ENCODE data around the gene SAP25. TPM values are rescaled to one million over a fixed set of nuclear protein-coding genes. Genes with fewer than 3 reads are reported as not detected.
"Not testable (repeated sequence)": the region's sequence is repeated elsewhere in the genome, so short reads cannot be mapped to it uniquely, and the experiment has no call there.

Gene SAP25
- total RNA-seq, 1 donor from 2014 or later, result 21.4 TPM

DNA sequence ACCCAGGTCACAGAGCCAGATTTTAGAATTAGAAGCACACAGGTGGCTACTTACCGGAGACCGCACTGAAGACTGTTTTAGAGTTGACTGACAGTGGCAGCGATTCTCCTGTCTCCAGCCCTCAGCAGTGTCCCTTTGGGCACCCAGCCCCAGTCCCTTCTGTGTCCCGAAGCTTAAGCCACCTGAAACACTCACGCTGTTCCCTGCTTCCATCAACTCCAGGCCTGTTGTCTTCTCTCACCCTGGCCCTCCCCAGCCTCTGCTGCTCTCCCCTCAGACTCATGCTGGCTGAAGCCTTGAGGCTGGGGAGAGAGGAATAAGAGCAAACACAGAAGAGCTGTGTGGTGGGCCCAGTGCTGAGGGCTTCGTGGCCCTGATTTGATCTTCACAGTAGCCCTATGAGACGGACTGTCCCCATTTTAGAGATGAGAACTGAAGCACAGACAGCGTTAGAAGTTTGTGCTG lies 10.6 kb downstream of the SAP25 start:
- intact Hi-C loops (cut with micrococcal nuclease), result no loop called here

DNA sequence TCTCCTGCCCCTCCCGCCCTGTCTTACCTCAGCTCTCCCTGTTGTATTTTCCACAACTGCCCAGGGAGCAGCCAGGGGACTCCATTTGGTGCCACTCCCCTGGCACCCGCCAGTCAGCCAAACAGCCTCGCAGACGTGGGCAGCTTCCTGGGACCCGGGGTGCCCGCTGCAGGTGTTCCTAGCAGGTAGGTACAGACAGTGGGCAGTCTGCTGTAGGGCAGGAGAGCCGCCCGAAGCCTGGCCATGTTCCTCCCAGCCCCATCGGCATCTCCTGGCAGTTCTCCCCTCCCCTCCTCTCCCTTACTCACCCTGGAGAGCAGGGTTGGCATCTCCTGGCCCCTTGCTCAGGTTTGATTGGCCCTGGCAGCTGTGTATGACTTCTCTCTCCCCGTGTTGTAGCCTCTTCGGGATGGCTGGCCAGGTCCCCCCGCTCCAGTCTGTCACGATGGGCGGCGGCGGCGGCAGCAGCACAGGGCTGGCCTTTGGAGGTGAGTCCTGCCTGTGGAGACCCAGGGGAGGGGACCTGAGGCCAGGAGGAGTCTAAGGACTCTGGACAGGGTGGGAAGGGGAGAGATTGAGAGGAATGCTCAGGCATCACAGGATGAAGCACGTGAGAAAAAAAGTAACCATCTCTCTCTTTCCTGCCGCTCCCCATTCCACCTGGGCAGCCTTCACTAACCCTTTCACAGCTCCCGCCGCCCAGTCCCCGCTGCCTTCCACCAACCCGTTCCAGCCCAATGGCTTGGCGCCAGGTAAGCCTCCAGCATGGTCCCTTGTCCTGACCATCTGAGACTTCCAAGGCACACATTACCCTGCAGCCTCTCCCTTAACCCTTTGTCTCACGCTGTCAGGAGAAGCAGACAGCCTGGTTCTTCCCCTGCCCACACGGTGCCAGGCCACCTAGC lies 11.3 kb downstream of the SAP25 start:
- intact Hi-C loops (cut with micrococcal nuclease), result no loop called here

DNA sequence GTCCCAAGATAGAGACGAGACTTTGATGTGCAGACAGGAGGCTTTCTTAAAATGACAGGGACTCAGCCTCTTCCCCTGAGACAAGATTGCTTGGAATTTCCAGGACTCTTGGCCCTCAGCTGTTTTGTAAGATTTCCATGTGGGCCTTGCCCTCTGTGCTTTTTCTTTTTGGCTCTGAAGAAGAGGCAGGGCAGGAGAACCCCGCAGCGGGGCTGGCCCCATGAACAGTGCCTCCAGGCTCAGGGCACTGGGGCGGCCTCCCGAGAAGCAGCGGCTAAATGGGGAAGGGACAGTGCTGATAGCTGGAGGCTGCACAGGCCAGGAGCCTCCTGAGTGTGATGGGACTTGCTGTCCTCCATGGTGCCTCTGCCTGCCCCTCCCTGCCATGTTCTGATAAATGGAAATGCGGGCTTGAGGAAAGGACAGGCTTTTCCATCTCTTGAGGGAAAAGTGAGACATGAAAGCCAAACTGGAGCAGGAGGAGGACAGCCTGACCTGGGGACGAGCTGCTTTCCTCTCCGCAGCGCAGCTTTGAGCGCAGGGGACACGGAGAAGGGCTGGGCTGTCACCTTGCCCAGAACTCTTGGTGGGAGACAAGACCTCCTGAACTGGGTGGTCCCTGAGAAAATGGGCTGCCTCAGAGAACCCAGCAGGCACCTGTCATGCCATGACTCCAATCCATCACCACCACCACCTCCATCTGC lies 12.1 kb downstream of the SAP25 start:
- intact Hi-C loops (cut with micrococcal nuclease), result no loop called here

DNA sequence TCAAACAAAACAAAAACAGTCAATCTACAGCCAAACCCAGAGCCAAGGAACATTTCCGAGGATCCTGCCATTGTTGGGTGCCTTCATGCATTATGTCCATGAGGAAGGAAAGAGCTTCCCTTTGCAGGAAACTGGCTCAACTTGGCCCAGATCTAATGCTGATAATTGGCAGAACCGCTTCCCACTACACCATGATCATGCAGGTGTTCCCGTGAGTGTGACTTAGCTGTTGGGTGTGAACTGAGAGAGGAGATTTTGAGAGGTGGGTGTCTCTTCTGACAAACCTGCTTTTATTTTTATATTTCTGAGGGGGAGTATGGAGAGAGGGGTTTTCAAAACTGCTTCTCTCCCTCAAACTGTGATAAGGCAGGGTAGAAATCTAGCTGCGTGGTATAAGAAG lies 14.6 kb downstream of the SAP25 start:
- intact Hi-C loops (cut with micrococcal nuclease), result loop anchor here (1.0 to 2.0 kb wide), 2 partner anchors 20 to 90 kb away; partner anchors contain the start of gene AGFG2

DNA sequence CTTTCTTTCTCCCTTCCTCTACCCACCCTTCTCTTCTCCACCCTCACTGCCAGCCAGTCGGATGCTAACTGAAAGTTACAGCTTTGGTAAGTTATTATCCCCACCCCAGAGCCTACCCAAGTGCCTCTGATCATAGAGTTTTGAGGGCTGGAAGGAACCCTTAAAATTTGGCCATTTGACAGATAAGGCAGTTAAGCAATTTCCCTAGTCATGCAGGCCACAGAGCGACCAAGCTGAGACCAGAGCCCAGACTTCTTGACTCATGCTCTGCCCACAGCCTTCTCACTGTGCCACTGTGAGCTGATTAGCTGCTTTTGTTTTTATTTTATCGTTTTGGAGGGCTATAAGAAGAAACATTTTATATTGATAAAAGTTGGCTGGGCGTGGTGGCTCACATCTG lies 17.2 kb downstream of the SAP25 start:
- intact Hi-C loops (cut with micrococcal nuclease), result no loop called here

DNA sequence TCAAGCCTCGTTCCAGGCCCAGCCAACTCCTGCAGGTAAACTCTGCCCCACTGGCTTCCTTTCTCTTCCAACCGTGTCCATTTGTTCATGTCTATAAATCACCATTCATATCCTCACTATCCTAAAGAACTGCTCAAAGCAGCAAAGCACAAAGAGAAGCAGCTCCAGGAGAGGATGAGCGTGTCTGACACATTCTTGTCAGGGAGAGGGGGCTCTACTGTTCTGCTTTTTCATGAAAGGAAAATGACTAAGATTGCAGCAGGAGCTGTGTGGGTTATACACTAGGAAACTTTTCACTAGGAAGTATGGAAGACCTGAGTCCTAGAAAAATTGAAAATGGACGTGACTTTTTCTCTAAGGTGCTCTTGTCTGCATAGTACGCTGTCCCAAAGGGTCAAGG lies 18.0 kb downstream of the SAP25 start:
- intact Hi-C loops (cut with micrococcal nuclease), result no loop called here

DNA sequence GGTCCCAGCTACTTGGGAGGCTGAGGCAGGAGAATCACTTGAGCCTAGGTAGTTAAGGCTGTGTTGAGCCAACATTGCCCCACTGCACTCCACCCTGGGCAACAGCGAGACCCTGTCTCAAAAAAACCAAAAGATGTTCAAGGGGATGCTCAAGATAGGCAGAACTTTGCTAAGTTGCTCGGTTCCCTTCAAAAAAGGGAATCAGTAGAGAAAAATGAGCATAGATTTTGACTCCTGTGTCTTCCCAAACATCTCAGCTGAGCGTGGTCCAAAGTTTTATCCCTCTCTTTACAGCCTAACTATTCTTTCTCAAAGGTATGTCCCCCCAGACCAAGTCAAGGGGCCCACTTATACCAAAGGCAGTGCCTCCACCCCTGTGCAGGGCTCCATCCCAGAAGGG lies 20.7 kb downstream of the SAP25 start:
- intact Hi-C loops (cut with micrococcal nuclease), result no loop called here

DNA sequence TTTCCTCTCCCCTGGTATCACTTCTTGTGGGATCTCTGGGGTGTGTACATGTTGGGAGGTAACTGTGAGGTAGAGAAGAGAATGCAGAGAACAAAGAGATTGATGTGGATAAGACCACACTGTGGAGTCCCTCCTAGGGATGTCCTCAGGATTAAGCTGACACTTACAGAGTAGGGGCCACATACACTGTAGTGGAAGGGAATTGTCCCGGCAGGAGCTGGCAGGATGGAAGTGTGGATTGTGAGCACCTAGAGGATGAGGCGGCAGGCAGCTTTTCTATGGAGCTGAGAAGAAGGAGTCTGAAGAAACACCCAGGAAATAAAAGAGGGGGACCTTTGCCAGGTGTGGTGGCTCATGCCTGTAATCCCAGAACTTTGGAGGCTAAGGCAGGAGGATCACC lies 21.2 kb downstream of the SAP25 start:
- intact Hi-C loops (cut with micrococcal nuclease), result no loop called here

DNA sequence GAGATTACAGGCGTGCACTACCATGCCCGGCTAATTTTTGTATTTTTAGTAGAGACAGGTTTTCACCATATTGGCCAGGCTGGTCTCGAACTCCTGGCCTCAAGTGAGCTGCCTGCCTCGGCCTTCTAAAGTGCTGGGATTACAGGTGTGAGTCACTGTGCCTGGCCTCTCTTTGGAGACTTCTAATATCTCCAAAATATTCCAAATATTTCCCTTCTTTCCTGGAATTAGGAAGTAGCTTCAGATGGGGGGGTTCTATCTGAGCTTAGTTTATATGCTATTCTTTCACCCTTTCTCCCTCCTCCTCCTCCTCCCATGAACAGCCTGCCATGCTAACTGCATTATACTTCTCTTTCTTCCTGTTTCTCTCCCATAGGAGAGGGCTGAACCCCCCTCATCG lies 25.3 kb downstream of the SAP25 start:
- intact Hi-C loops (cut with micrococcal nuclease), result not testable (repeated sequence)

DNA sequence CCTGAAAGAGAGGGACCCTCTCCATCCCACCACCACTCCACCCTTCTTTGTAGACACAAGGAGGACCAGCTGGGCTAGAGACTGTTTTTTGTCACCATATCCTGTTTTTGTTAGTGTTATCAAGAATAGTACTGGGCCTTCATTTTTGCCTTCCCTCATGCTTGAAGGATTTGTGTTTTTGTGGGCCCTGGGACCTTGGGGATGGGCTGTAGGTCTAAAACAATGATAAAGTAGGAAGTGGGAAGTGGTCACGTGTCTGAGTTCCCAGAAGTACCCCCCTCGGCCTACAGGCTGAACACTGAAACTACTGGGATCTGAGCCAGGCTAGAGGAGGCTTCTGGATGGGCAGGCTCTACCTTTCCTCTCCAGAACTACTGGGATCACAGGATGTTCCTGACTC lies 25.8 kb downstream of the SAP25 start:
- intact Hi-C loops (cut with micrococcal nuclease), result no loop called here

DNA sequence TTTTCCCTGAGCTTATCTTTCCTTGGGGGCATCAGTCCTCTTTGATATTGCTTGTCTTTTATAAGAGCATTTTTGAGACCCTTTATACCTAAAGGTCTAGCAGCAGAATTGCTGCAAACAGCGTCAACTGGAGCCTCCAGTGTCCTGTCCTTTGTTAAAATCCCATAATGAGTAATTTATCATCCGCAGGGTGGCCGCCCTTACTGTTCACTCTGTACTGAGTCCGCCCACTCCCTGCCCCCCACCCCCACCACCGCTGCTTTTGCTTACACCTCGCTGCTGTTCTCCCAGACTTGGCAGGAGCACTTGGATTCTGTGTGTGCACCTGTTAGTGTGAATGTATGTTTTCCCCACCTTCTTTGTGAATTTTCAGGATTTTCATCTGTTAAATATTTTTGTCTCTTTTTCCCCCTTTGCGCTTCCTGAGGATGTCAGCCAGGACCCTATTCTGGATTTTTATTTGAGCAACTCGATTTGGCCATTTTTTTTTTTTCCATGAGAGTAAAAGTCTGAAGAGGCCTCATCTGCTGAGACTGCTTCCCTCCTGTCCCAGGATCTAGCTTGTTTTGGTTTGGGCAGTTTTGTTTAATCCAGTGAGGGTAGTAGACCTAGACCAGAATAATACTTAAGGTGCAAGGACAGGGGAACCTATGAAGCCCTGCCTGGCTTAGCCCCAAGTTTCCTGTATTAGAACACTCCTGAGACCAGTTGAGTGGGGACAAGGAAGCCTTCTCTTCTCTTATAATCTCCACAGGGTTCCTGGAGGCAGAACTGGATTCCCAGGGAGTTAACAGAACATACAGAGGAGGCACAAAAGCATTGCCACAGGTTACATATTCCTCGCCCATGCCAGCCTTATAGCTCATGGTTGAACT lies 26.5 kb downstream of the SAP25 start:
- intact Hi-C loops (cut with micrococcal nuclease), result no loop called here

DNA sequence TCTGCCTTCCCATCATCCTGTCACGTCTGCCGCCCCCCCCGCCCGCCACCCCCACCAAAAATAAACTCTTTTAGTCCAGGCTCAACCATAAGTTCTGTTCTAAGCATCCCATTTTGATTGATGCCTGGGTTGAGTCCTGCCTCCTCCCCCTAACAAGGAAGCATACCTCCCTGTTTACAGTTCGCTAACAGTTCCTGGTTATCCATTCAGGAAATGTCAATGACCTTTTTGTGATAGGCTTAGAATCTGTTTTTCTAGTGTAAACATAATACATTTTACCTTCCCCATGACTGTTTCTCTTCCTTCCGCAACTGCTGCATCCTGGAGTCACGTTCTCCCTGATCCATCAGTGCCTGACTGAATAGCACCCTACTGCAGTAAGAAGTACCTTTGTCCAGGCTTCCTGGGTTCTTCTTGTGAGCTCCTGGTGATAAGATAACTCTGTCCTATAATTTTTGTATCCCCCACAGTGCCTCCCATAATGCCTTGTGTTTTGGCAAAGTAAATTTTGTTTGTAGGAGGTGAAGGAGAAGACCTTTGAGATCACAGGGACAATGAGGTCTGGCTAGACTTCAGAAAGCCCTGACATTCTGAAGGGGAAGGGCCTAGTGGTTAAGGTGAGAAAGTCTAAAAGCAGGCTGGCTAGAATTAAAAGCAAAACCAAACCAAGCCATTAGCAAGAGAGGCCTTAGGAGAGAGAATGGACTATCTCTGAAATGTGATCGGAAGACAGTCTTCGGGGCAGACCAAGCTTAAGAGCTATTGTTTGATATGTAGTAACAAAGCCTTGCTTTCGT lies 27.4 kb downstream of the SAP25 start:
- intact Hi-C loops (cut with micrococcal nuclease), result no loop called here

DNA sequence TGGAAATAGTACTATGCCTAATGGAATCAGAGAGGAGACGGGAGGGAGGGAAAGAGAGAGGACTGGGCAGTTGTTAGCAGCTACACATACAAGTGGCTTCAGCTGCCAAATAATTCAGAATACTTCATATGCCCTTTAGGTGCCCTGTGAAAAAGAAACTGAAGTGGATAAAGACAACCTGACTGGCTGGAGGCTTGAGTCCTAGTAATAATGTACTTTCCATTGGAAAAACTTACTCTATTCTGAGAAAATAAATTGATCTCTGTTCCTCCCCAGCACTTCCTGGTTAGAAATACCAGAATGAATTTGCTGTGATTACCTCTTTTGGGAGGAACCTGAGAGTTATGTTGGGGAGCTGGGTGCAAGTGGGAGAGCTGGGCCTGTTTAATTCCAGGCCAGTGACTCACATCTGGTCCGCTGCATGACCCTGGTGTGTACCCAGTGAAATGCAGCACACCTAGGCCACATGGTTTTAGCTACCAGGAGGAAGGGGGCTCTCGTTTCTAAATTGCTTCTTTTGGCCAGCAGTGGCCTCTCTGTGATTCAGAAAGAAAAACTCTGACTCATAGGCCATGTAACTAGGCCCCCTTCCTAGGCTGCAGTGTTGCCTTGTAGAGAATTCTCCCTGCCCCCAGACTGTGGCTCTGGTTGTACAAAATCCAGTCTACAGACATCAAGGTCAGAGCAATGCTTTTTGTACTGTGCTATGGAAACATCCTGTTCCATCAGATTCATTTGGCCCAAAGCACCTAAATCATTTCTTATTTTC lies 28.2 kb downstream of the SAP25 start:
- intact Hi-C loops (cut with micrococcal nuclease), result no loop called here

DNA sequence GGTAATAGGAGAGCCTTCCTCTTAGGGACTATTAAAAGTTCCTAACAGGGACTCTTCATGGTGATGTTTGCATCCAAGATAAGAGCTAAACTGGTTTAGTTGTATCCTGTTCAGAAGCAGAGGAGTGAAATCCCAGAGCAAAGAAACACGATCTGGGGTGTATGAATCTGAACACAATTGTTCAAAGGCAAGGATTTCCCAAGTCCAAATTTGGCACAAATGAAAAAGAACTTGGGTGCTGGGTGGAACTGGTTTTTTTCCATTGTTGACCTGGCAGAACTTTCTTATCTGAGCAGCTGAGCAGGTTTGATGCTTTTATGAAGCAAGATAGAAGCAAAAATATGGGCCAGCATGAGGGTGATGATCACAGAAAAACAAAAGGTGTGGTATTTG lies 28.7 kb downstream of the SAP25 start:
- intact Hi-C loops (cut with micrococcal nuclease), result no loop called here

DNA sequence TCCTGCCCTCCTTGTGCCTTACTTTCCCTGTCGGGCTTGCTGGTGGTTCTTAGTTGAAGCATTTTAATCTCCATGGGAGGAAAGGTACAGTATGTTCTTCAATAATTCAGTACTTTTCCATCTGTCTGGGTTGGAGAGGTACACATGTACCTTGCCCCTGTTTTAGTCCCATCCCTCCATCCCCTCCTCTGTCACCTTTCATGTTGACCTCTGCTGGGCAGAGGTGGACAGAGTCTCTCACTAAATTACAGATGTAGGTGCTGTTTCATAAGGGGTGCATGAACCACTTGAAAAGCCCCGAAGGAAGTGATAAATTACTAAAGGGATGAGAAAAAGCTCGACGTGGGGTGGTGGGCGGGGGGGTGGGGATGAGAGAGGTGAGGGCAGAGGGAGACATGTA lies 29.3 kb downstream of the SAP25 start:
- intact Hi-C loops (cut with micrococcal nuclease), result no loop called here

DNA sequence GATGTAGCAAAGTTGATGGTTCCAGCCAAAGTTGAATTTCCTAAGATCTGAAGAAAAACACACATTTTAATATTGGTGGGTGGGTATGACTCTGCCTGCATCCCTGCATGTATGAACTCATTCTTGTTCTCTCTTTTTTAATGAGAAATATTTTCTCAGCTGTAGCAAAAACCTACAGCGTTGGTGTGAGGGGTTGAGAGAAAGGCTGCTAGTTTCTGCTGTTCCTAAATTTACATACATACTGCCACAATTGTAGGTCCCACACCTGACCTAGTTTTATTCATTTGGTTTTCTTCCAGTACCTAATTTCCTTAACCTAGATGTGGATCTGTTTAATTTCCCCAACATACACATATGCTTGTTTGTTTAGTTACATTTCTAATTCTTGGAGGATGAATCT lies 30.1 kb downstream of the SAP25 start:
- intact Hi-C loops (cut with micrococcal nuclease), result no loop called here

DNA sequence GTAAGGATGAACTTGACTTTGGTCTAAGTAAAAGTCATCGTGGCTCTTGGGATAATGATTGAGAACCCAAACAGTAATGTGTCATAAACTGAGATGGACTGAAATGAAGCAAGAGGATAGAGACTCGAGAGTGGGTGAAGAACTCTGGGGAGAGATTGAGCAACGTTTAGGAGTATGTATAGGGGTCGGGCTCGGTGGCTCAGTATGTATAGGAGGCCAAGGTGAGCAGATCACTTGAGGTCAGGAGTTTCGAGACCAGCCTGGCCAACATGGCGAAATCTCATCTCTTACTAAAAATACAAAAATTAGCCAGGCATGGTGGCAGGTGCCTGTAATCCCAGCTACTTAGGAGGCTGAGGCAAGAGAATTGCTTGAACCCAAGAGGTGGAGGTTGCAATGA lies 32.4 kb downstream of the SAP25 start:
- intact Hi-C loops (cut with micrococcal nuclease), result not testable (repeated sequence)

DNA sequence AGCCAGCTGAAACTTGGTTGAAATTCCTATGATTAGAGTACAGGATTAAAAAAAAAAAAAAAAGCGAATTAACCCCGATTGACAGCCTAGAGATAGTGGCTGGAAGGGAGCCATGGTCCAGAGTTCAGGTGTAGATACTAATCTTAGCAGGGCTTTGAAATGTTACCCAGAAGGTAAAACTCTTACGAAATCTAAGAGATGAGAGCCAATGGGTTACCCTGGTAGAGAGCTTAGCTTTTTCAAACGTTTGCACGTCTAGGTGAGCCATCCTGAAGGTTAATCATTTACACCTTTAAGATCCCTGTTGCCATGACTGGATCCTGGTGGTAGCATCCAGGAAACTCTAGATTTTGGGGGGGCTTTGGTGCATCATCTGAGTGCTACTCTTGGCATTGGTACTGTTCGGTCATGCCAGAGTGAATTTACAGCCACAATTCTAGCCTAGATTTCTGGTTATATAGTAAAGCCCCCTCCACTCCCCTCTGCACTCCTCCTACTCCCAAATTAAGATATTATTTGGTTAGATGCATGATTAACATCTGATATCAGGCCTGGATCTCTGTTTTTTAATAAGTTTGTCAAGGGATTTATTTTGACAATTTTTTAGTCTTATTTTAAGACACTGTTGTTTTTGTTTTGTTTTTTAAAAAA lies 33.5 kb downstream of the SAP25 start:
- intact Hi-C loops (cut with micrococcal nuclease), result no loop called here

DNA sequence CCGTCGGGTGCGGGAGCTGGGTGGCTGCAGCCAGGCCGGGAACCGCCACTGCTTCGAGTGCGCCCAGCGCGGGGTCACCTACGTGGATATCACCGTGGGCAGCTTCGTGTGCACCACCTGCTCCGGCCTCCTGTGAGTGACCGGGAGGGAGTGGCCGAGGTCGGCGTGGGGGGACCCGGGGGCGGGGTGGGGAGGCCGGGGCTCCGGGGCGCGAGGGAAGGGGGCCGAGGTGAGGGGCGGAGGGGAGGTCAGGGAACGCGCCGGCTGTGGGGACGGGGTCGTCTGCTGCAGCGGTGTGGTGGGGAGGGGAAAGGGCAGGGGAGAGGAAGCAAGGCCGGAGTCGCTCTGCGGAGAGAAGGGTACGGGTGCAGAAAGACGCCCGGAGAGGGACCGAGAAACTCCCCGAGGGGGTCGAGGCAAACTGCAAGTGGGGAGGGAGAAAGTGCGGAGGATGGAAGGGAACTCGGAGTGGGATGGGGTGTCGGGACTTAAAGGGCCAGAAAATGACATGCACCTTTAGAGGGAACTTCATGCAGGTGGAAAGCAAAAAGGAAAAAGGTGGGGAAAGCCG lies 34.2 kb downstream of the SAP25 start:
- intact Hi-C loops (cut with micrococcal nuclease), result loop anchor here (1.0 to 2.0 kb wide), 8 partner anchors 11 to 134 kb away; partner anchors contain the start of genes FBXO24, GNB2, LRCH4 and MEPCE
